Activated T-helper 17 cell treated with anti-CD3 and anti-CD28 coated beads, Interleukin-2, amount 50 U/mL, for 72 hours (primary cell): ENCODE results near the gene SCYGR7. TPM values are rescaled to one million over a fixed set of nuclear protein-coding genes. Genes with fewer than 3 reads are reported as not detected.

Source experiments
- ATAC-seq: fragments of 150-1000 bp; cut with Tn5 transposase; replicated peaks from 2 replicates; pipeline ENCODE4 v1.10.0; 2021; ENCODE audit warnings: mild to moderate bottlenecking, moderate library complexity
- H3K27ac Mint-ChIP-seq: one replicate; pipeline ENCODE4 v1.8.0; 2022; ENCODE audit warnings: mixed read lengths
- H3K27me3 Mint-ChIP-seq: one replicate; pipeline ENCODE4 v1.8.0; 2022; ENCODE audit warnings: mixed read lengths
- H3K36me3 Mint-ChIP-seq: one replicate; pipeline ENCODE4 v1.8.0; 2022; ENCODE audit warnings: low read depth, mild to moderate bottlenecking, mixed read lengths
- H3K4me1 Mint-ChIP-seq: one replicate; pipeline ENCODE4 v1.8.0; 2022; ENCODE audit warnings: mixed read lengths
- H3K4me3 Mint-ChIP-seq: one replicate; pipeline ENCODE4 v1.8.0; 2022; ENCODE audit warnings: mild to moderate bottlenecking, mixed read lengths
- H3K9me3 Mint-ChIP-seq: one replicate; pipeline ENCODE4 v1.8.0; 2022; ENCODE audit warnings: mixed read lengths
- total RNA-seq, 2 donors: library from RNA; stranded (reverse); gene quantifications; one replicate each; pipeline ENCODE4 v1.2.3, GENCODE V29; 2022

SCYGR7 gene
- not detected for total RNA-seq

GRCh38 chr2:227728035-227728434 is at the start of gene SCYGR7:
SCYGR7 (plus strand) TSS chr2:227728335; CDS start chr2:227728335, 0 bp downstream.
- Mint-ChIP-seq H3K4me3 (no peak within 1 kb of the TSS), H3K27me3 (peaks cover 13% of the 10 kb centered on the region), H3K4me1 (no peaks in the 10 kb centered on the region), H3K36me3 (no peaks in the 10 kb centered on the region), H3K27ac (no peak within 1 kb of the TSS), H3K9me3 (no peaks in the 10 kb centered on the region)
- ATAC-seq = no peak

GRCh38 chr2:227684258-227684657 is 43.9 kb upstream of the SCYGR7 start:
- ATAC-seq = no peak
- no peak overlapping the region for H3K27ac Mint-ChIP-seq
- H3K4me1 Mint-ChIP-seq = no peaks in the 10 kb centered on the region
- H3K27me3 Mint-ChIP-seq = peaks cover 19% of the 10 kb centered on the region
- H3K4me3 Mint-ChIP-seq = no peak overlapping the region
- no peaks in the 10 kb centered on the region for H3K36me3 Mint-ChIP-seq
- H3K9me3 Mint-ChIP-seq = no peaks in the 10 kb centered on the region

- Mint-ChIP-seq H3K4me3 (no peak overlapping the region), H3K27me3 (peaks cover 31% of the 10 kb centered on the region)
Observed at GRCh38 chr2:227687189-227687588, 40.9 kb upstream of the SCYGR7 start.

GRCh38 chr2:227696990-227697679 is 31.0 kb upstream of the SCYGR7 start:
- Mint-ChIP-seq H3K36me3 (no peaks in the 10 kb centered on the region), H3K9me3 (no peaks in the 10 kb centered on the region), H3K4me1 (no peaks in the 10 kb centered on the region), H3K4me3 (no peak overlapping the region), H3K27ac (no peak overlapping the region), H3K27me3 (peaks cover 24% of the 10 kb centered on the region)
- no peak for ATAC-seq

More at GRCh38 chr2:227687189-227687588, 40.9 kb upstream of the SCYGR7 start:
- no peak for ATAC-seq
- Mint-ChIP-seq H3K4me1 (no peaks in the 10 kb centered on the region), H3K27ac (no peak overlapping the region), H3K9me3 (no peaks in the 10 kb centered on the region), H3K36me3 (no peaks in the 10 kb centered on the region)

- Mint-ChIP-seq H3K9me3 (no peaks in the 10 kb centered on the region), H3K4me3 (no peak overlapping the region), H3K27ac (no peak overlapping the region), H3K36me3 (no peaks in the 10 kb centered on the region), H3K4me1 (no peaks in the 10 kb centered on the region), H3K27me3 (peaks cover 28% of the 10 kb centered on the region)
- no peak for ATAC-seq
Observed at GRCh38 chr2:227701556-227701955, 26.6 kb upstream of the SCYGR7 start.

- Mint-ChIP-seq H3K9me3 (no peaks in the 10 kb centered on the region), H3K4me3 (no peak overlapping the region), H3K27ac (no peak overlapping the region), H3K4me1 (no peaks in the 10 kb centered on the region), H3K36me3 (no peaks in the 10 kb centered on the region), H3K27me3 (peaks cover 34% of the 10 kb centered on the region)
- ATAC-seq = no peak
Observed at GRCh38 chr2:227703280-227703732, 24.8 kb upstream of the SCYGR7 start.

GRCh38 chr2:227703961-227704360 is 24.2 kb upstream of the SCYGR7 start:
- Mint-ChIP-seq H3K36me3 (no peaks in the 10 kb centered on the region), H3K27ac (no peak overlapping the region), H3K9me3 (no peaks in the 10 kb centered on the region), H3K4me1 (no peaks in the 10 kb centered on the region), H3K27me3 (peaks cover 36% of the 10 kb centered on the region), H3K4me3 (no peak overlapping the region)
- no peak for ATAC-seq

- Mint-ChIP-seq H3K9me3 (no peaks in the 10 kb centered on the region), H3K36me3 (no peaks in the 10 kb centered on the region), H3K4me3 (no peak overlapping the region), H3K27ac (no peak overlapping the region), H3K4me1 (no peaks in the 10 kb centered on the region), H3K27me3 (peaks cover 32% of the 10 kb centered on the region)
- ATAC-seq = no peak
Observed at GRCh38 chr2:227706859-227707258, 21.3 kb upstream of the SCYGR7 start.

GRCh38 chr2:227707390-227707789 is 20.7 kb upstream of the SCYGR7 start:
- H3K9me3 Mint-ChIP-seq = no peaks in the 10 kb centered on the region
- no peaks in the 10 kb centered on the region for H3K36me3 Mint-ChIP-seq
- no peak overlapping the region for H3K27ac Mint-ChIP-seq
- H3K27me3 Mint-ChIP-seq = peaks cover 32% of the 10 kb centered on the region
- ATAC-seq = no peak
- H3K4me3 Mint-ChIP-seq = no peak overlapping the region
- no peaks in the 10 kb centered on the region for H3K4me1 Mint-ChIP-seq

- H3K4me3 Mint-ChIP-seq = no peak overlapping the region
- no peaks in the 10 kb centered on the region for H3K4me1 Mint-ChIP-seq
- peaks cover 17% of the 10 kb centered on the region for H3K27me3 Mint-ChIP-seq
- ATAC-seq = no peak
- no peaks in the 10 kb centered on the region for H3K36me3 Mint-ChIP-seq
- no peak overlapping the region for H3K27ac Mint-ChIP-seq
- no peaks in the 10 kb centered on the region for H3K9me3 Mint-ChIP-seq
Observed at GRCh38 chr2:227710986-227711385, 17.1 kb upstream of the SCYGR7 start.

- no peaks in the 10 kb centered on the region for H3K9me3 Mint-ChIP-seq
- no peak overlapping the region for H3K27ac Mint-ChIP-seq
- no peak for ATAC-seq
- no peaks in the 10 kb centered on the region for H3K4me1 Mint-ChIP-seq
- H3K4me3 Mint-ChIP-seq = no peak overlapping the region
- H3K36me3 Mint-ChIP-seq = no peaks in the 10 kb centered on the region
- peaks cover 7% of the 10 kb centered on the region for H3K27me3 Mint-ChIP-seq
Observed at GRCh38 chr2:227713291-227713690, 14.8 kb upstream of the SCYGR7 start.

GRCh38 chr2:227716501-227716900 is 11.6 kb upstream of the SCYGR7 start:
- Mint-ChIP-seq H3K4me1 (no peaks in the 10 kb centered on the region), H3K27ac (no peak overlapping the region), H3K9me3 (no peaks in the 10 kb centered on the region), H3K36me3 (no peaks in the 10 kb centered on the region), H3K27me3 (peaks cover 5% of the 10 kb centered on the region), H3K4me3 (no peak overlapping the region)
- ATAC-seq = no peak

- peaks cover 8% of the 10 kb centered on the region for H3K27me3 Mint-ChIP-seq
- no peaks in the 10 kb centered on the region for H3K4me1 Mint-ChIP-seq
- peak; percentile 39 for ATAC-seq
- H3K27ac Mint-ChIP-seq = no peak within 1 kb of the TSS
- H3K9me3 Mint-ChIP-seq = no peaks in the 10 kb centered on the region
- H3K4me3 Mint-ChIP-seq = peak within 1 kb of the TSS; percentile 20
- no peaks in the 10 kb centered on the region for H3K36me3 Mint-ChIP-seq
Observed at GRCh38 chr2:227717687-227718567, 10.2 kb upstream of the SCYGR7 start, which contains the start of gene SLC19A3. SLC19A3 (minus strand) TSS chr2:227718028; CDS start chr2:227702318, 15,710 bp downstream.

- no peaks in the 10 kb centered on the region for H3K36me3 Mint-ChIP-seq
- no peak overlapping the region for H3K27ac Mint-ChIP-seq
- H3K9me3 Mint-ChIP-seq = no peaks in the 10 kb centered on the region
- H3K4me1 Mint-ChIP-seq = no peaks in the 10 kb centered on the region
- H3K4me3 Mint-ChIP-seq = no peak overlapping the region
- peaks cover 8% of the 10 kb centered on the region for H3K27me3 Mint-ChIP-seq
- ATAC-seq = no peak
Observed at GRCh38 chr2:227719641-227720040, 8.5 kb upstream of the SCYGR7 start.

GRCh38 chr2:227720680-227721079 is 7.5 kb upstream of the SCYGR7 start:
- ATAC-seq = no peak
- peaks cover 11% of the 10 kb centered on the region for H3K27me3 Mint-ChIP-seq
- no peaks in the 10 kb centered on the region for H3K4me1 Mint-ChIP-seq
- H3K4me3 Mint-ChIP-seq = no peak overlapping the region
- H3K27ac Mint-ChIP-seq = no peak overlapping the region
- no peaks in the 10 kb centered on the region for H3K9me3 Mint-ChIP-seq
- H3K36me3 Mint-ChIP-seq = no peaks in the 10 kb centered on the region
